ENCODE data around the gene L3MBTL4.

Gene L3MBTL4

DNA sequence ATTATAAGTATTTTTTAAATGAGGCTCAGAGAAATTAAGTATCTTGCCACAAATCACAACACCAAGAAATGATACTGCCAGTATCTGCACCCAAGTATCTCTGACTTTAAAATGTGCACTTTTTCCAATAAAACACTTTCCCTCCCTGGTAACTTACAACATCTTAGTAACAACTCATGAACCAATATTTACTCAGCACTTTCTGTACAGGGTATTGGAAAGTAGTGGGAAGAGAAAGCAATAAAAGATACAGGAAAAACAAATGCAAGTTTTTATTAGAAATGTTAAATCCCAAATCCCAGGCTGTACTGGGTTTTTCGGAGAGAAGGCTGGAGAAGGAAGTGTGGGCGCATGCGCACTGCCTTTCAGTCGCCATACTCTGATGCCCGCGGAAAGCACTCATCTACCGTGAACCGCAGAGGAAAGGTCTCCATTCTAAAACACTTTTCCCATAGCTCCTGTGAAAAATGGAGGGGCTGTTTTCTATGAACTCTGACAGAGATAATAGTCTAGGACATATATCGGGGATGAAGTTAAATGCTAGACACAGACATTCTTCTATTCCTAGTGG lies 52.1 kb downstream of the L3MBTL4 start:
- no peak for DNase-seq

- DNase-seq = no peak
Observed at GRCh38 chr18:6357668-6358067, 57.0 kb downstream of the L3MBTL4 start.

DNA sequence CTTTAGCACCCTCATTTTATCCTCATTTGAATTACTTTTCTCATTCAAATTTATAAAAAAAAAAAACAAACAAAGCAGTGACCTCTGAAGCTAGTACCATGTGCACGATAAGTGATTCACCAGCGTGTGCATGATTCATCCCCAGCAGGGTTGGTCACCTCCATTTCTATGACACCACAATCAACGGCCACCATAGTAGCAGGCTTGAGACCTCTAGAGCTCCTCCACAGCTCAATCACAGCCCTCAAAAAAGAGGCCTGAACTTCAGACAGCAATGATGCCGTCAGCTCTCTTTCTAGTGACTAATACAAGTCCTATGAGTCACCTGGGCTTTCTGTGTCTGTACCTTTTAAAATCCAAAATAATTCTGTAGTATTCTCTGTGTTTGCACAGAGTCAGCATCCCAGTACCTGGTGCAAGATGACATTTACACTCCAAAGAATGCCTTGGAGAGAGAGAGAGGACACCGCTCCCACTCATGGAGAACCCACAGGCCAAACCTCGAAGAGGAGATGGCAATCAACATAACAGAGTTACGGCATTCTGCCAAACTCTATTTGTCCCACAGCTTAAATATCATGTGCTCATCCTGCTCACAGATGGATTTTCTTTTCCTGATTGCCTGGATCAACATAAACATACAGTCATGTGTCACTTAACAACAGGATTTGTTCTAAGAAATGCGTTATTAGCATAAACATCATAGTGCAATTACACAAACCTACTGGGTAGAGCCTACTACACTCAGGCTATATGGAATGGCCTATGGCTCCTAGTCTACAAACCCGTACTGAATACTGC lies 58.7 kb downstream of the L3MBTL4 start:
- no peak for DNase-seq

GRCh38 chr18:6352275-6352674 lies 62.4 kb downstream of the L3MBTL4 start:
- DNase-seq = no peak

DNA sequence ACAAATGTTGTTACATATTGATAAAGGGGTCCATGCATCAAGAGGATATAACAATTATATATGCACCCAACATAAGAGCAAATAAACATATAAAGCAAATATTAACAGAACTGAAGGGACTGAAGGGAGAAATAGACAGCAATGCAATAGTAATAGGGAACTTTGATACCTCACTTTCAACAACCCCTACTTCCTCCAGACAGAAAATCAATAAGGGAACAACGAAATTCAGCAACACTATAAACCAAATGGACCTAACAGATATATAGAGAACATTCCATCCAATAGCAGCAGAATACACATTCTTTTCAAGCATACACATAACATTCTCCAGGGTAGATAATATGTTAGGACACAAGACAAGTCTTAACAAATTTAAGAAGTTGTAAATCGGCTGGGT lies 71.7 kb downstream of the L3MBTL4 start:
- no peak for DNase-seq

- no peak for DNase-seq
Observed at GRCh38 chr18:6341709-6342108, 73.0 kb downstream of the L3MBTL4 start.

GRCh38 chr18:6341303-6341702 lies 73.4 kb downstream of the L3MBTL4 start:
- DNase-seq = no peak

GRCh38 chr18:6340121-6340520 lies 74.6 kb downstream of the L3MBTL4 start:
- no peak for DNase-seq

DNA sequence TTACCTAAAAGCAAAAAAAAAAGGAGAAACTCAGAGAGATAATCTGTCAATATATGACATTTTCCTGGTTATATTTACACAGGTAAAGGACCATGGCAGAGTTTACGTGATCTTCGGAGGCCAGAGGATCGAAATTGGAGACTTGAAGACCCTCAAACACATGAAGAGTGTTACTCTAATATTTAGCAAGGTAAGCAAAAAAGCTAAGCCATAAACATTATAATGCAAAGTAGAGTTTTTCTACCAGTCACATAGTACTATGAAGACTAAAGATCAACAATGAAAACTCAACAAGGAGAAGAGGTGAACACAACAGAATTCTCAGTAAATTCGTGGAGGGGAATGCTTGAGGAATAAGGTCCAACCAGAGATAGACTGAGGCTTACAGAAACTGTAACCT lies 78.5 kb downstream of the L3MBTL4 start:
- DNase-seq = no peak

GRCh38 chr18:6333981-6334380 lies 80.7 kb downstream of the L3MBTL4 start:
- DNase-seq = no peak

GRCh38 chr18:6331872-6332271 lies 82.8 kb downstream of the L3MBTL4 start:
- no peak for DNase-seq

- DNase-seq = no peak
Observed at GRCh38 chr18:6330786-6331185, 83.9 kb downstream of the L3MBTL4 start.

DNA sequence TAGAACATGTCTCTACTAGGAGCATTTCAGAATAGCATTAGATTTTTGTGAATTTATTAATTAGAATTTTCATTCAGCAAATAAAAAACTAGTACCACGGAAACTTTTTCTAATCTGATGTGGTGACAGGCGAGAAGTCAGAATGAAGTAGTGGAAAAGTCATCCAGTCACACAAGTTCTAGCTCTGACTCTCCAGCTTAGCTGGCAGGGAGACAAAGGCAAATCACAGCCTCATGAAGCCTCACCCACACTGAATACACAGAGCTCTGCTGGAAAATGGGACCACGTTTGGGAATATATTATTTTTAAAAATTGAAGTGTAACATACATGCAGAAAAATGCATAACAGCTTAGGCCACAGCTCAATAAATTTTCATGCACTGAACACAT lies 86.1 kb downstream of the L3MBTL4 start:
- no peak for DNase-seq

DNA sequence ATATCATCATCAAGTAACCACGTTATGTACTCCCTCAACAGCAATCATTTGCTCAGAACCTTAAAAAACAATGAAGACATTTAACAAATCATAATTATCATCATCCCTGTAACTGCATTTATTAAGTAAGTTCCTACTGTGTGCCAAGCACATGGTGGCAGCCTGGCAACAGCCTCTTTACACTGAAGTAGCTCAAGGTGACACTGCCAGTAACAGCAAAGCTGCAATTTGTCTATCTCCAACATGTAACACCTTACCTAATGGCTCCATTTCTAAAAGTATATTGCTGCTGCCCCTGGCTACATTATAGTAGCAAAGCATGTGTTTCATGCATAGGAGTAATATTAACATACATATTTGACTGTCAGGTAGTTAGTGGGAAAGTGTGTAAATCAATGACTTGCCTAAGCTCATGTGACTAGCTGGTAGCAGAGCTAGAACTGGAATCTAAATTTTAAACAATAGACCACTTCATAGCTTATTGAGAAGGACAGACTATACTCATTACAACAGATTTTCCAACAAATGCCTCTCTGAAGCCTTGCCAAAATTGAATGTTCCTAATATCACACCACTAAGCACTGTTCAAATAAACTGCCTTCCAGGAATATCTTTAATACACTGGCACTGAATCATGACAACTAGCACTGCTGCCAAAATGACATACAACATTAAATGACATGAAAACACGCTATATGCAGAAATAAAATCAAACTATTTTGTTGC lies 86.7 kb downstream of the L3MBTL4 start:
- DNase-seq = no peak

DNA sequence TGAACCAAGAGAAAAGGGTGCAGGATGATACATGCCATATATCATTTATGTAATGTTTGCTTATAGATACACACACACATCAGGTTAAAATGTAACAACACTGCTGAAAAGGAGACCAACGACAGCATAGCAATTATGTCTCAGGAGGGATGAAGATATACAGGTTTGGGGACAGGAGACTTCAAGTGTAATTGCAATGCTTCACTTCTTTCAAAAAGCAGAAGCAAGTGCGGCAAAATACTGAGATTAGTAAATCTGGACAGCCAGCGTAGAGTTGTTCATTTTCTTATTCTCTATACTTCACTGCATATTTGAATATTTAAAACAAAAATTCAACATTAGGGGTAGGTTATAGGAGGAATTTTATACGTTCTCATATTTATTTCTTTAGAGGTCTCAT lies 87.2 kb downstream of the L3MBTL4 start:
- DNase-seq = no peak

DNA sequence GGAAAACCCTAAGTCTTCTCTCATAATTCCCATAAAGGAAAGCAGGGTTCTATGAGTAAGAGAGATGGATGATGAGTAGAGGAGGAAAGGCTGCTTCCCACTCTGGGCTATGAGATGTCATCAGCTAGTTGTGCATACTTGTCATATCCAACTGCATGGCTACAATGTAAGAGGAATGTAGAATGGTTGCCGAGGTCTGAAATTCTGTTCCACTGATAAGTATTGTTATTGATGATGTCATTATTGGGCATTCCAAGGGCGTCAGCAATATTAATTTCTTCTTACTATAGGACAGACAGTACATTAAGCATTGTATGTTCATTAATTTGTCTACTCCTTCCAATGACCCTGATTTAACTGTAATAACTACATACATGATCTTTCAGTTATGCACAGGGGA lies 88.1 kb downstream of the L3MBTL4 start:
- DNase-seq = no peak

DNA sequence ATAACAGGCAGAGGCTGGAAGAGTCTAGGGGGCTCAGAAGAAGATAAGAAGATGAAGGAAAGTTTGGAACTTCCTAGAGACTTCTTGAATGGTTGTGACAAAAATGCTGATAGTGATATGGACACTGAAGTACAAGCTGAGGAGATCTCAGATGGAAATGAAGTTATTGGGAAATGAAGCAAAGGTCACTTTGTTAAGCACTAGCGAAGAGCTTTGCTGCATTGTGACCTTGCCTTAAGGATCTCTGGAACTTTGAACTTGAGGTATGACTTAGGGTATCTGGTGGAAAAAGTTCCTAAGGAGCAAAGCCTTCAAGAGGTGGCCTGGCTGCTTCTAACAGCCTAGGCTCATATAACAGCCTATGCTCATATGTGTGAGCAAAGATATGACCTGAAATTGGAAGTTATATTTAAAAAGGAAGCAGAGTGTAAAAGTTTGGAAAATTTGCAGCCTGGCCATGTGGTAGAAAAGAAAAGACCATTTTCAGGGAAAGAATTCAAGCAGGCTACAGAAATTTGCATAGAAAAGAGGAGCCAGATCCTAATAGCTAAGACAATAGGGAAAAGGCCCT lies 91.3 kb downstream of the L3MBTL4 start:
- DNase-seq = no peak

DNA sequence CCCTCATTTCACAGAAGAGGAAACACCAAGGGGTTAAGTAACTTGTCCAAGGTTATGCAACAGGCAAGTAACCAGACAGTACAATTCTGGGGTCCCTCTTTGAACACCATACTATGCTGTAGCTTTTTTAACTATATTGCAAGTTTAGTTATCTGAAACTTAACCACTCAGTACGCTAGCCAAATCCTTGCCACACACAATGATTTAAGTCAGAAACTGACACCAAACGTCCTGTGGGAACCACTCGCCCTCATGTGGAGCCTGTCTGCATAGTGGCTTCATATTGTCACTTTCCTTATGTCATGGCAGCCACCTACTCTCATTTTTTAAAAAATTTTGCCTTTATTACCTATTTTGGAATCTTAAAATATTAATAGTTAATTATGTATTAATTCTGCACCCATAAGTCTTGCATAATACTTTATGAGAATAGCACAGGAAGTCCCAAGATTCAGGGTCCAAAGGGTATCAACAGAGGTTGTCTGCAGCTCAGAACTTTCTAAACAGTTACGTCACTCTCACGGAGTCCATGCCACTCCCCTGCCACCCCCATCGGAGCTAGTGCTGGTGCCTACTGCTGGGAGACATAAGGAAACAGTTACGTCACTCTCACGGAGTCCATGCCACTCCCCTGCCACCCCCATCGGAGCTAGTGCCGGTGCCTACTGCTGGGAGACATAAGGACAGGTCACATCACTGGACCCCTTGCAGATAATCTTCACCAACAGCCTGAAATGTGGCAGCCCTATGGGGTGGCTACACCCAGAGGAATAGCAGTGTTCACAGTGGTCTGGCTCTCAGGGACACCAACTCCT lies 99.0 kb downstream of the L3MBTL4 start:
- DNase-seq = no peak

DNA sequence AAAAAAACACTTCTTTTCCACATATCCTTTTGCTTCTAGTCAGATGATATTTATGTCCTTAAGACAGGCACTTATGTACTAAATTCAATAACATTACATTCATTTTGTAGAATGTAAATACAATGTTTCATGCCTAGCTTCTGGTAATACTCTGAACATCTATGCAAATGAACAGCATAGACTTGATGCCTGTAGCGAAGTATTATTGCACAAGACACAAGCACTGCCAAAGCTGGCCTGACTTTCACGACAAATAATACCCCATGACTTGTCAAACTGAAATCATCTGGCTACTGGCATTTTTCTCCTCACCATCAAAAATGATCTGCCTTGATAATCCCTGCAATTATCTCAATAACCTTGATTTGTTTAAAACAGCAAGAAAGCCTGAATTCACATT lies 101.3 kb downstream of the L3MBTL4 start:
- no peak for DNase-seq

DNA sequence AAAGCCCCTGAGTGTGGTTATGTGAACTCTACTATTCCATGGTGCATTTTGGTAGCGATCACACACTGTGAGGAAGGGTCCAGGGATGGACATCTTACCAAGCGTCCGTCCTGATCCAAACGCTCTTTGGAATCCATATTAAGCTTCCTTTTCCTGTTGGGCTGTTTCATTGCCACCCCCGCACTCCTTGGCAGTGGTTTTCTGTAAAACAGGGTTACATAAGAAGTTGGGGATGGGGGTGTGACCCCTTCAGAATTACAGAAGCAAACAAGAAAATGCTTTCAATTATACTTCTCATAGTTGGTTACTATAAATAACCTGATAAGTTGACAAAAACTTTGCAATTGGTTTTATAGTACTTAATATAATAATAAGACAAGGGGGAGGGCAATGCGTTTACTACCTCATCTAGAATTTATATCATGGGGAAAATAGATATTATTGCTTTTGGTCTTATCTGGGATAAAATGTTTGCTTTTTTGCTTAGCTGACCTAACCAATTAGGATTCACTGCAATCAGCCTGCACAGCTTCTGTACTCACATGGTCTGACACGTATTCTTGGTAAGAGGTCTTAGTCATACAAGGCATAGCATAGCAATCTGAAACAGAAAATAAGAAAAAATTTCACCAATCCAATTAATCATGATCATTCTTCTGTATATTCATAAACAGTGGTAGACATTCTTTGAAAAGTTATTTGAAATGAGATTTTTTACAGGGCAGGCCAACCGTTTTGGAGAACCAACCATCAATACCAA lies 103.1 kb downstream of the L3MBTL4 start:
- DNase-seq = no peak

DNA sequence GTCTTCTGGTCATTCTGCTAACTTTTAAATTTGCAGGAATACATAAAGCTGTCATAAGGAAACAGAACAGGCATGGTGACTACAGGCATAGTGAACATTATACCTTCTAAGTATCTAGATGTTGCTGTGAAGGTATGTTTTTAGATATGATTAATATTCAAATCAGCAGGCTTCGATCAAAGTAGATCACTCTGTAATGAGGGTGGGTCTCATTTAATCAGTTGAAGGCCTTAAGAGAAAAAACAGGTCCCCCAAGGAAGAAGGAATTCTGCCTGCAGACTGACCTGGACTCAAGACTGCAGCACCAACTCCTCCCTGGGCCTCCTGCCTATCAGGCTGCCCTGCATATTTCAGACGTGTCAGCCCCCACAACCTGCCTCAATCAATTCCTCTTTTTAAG lies 104.0 kb downstream of the L3MBTL4 start:
- no peak for DNase-seq

DNA sequence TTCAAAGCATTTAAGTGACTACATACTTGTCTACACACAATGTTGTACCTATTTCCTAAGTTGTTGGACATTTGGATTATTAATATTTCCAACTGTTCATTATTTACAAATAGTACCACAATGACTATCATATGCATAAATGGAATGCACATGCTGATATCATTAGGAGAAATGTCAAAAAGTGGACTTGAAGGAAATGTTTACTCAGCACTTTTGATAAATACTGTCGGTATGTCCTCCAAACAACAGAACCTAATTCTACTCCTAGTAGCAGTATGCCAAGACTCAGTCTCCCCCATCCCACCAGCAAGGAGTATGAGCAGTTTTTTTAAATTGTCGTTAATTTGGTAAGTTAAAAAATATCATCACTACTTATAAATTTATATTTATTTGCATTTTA lies 116.8 kb downstream of the L3MBTL4 start:
- no peak for DNase-seq

All from activated effector memory CD4-positive, alpha-beta T cell treated with anti-CD3 and anti-CD28 coated beads, Interleukin-2, amount 50 U/mL, for 16 hours (primary cell).